ENCODE measurements around the gene ADARB2. TPM values are rescaled to one million over a fixed set of nuclear protein-coding genes. Genes with fewer than 3 reads are reported as not detected.

Gene ADARB2
- total RNA-seq, 4 donors from 2014 or later = 0.13 to 6.1 (median 0.57) TPM

DNA sequence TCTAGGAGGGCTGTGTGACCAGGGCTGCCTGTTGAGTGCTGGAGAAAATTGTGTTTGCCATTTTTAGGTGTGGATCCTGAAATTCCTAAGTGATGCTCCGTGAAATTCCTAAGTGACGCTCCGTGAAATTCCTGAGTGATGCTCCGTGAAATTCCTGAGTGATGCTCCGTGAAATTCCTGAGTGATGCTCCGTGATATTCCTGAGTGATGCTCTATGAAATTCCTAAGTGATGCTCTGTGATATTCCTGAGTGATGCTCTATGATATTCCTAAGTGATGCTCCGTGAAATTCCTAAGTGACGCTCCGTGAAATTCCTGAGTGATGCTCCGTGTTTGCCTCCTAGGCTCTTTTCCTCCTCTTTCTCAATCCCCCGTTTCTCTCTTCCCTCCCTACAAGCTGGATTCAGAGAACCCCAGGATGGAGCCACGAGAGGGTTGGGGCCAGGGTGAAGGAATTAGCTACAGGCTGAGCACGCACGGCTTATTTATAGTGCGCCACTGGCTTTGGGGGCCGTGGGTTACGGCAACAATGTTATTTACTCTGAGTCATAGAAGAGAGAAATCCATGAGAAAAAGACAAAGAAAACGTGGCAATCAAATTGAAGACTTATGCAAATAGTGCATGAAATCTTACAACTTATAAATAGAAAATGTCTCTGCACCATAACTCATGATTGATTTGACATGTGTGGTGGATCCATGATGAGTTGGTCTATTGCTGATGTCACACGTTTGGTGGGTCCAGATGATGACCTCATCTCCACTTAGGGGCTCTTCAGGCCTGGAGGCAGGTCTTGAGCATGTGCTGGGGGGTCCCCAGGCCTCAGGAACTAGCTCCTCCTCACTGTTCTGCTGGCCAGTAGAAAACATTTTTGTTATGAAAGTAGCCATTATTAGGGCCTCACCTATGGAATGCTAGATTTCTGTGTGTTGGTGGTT is 456.6 kb downstream of the ADARB2 start:
- ATAC-seq (ENCODE audit: low FRiP score) = no peak
- DNase-seq (ENCODE audit: low spot score) = no peak
- TF ChIP-seq, protein P1, sequence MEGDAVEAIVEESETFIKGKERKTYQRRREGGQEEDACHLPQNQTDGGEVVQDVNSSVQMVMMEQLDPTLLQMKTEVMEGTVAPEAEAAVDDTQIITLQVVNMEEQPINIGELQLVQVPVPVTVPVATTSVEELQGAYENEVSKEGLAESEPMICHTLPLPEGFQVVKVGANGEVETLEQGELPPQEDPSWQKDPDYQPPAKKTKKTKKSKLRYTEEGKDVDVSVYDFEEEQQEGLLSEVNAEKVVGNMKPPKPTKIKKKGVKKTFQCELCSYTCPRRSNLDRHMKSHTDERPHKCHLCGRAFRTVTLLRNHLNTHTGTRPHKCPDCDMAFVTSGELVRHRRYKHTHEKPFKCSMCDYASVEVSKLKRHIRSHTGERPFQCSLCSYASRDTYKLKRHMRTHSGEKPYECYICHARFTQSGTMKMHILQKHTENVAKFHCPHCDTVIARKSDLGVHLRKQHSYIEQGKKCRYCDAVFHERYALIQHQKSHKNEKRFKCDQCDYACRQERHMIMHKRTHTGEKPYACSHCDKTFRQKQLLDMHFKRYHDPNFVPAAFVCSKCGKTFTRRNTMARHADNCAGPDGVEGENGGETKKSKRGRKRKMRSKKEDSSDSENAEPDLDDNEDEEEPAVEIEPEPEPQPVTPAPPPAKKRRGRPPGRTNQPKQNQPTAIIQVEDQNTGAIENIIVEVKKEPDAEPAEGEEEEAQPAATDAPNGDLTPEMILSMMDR (IDR thresholded peaks at IDR 0.05) = no peak

DNA sequence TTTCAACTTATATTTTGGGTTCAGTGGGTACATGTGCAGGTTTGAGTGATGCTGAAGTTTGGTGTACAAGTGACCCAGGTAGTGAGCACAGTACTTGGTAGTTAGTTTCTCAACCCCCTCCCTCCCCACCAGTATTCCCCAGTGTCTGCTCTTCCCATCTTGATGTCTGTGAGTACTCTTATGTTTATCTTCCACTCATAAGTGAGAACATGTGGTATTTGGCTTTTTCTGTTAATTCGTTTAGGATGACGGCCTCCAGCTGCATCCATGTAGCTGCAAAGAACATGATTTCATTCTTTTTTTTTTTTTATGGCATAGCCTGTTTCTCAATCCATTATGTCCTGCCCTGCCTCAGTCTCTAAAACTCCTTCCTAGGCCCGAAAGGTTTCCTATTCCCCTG is 459.0 kb downstream of the ADARB2 start:
- TF ChIP-seq, protein P1 (IDR thresholded peaks at IDR 0.05) = no peak
- no peak for ATAC-seq (ENCODE audit: low FRiP score)
- DNase-seq (ENCODE audit: low spot score) = no peak

DNA sequence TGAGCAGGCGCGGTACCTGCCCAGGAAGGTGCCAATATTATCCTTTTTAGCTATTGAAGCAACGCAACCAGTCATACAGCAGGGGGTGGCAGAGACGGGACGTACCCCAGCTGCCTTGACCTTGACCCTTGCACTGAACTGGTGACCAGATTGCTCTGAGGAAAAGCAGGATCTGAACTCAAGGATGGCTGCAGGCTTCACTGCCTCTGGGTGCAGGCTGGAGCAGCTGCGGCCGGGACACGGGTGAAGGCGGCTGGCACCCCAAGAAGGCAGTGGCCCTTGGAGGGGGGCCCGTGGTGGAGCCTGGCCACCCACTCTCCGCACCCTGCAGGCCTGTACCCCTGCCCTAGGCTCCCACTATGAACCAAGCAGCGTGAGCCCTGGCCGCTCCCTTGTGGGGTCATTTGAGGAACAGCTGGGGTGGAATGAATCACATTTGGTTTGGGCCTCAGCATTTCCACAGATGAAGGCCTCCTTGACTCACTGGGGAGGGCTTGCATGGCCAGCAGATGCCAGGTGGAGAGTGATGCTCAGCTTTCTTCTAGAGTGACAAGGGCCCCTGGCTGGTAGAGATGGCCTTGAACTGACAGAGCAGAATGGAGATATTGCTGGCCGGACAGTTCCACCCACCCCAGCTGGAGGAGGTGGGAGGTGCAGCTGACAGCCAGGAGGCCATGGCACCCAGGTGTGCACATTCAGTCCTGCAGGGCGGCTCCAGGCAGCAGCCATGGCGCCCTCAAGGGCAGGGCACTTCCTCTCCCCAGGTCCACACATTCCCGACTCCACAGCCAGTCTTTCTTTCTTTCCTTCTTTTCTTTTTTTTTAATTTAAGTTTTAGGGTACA is 462.4 kb downstream of the ADARB2 start:
- TF ChIP-seq, protein P1 (IDR thresholded peaks at IDR 0.05) = no peak
- no peak for ATAC-seq (ENCODE audit: low FRiP score)

DNA sequence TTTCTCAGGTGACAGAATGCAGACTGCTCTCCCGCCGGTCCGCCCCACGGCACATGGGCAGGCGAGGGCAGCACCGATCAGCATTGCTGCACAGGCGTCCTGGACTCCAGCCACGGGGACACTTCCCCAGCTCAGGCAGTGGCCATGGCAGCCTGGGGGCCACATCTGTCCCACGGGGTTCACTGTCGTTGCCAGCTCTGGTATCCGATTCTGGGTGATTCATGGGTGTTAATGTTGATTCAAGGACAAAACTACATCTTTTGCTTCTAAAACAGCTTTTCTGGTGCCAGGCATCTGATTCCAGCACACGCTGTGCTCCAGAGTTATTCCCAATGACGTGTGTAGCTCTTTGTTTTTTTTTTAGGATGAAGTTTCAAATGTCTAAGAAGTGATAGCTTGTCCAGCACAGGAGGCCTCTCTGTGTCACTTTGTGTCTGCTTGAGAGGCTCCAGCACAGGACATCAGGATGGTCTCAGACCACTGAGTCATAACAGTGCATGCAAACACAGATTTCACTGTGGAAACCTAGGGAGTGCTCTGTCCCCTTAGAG is 463.1 kb downstream of the ADARB2 start:
- no peak for DNase-seq (ENCODE audit: low spot score)
- TF ChIP-seq, protein P1 (IDR thresholded peaks at IDR 0.05) = no peak
- no peak for ATAC-seq (ENCODE audit: low FRiP score)

More for the DNA sequence above, 462.4 kb downstream of the ADARB2 start:
- DNase-seq (ENCODE audit: low spot score) = no peak

DNA sequence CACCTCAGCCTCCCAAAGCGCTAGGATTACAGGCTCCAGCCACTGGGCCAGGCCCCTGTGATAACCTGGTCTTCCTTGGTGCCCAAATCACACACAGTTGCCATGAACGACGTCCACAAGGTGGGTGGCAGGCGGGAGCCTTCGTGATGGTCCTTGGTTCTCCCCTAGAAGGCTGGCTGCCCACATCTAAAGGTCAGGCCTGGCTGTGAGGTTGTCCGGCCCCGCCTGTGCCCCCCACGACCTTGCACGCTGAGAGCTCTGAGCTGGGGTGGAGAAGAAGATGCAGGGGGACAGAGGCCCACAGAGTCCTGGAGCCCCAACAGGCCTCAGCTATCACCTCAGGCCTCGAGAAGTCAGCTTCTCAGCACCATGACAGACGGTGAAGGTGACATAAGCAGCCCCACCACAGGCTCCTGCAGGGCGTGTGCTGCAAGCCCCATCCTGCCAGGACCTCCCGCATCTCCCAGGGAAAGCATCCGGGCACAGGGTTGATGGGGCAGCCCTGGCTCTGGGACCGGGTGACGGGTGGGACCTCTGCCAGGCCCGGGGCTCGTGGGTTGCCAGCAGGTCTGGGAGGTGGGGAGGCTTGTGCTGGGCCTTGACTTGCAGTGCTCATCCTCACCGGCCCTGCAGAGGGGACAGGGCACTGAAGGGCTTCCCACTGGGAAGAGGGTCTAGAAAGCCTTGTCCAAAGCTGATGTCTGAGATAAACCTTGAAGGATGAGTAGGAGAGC is 463.8 kb downstream of the ADARB2 start:
- no peak for ATAC-seq (ENCODE audit: low FRiP score)
- DNase-seq (ENCODE audit: low spot score) = no peak
- TF ChIP-seq, protein P1 (IDR thresholded peaks at IDR 0.05) = no peak

DNA sequence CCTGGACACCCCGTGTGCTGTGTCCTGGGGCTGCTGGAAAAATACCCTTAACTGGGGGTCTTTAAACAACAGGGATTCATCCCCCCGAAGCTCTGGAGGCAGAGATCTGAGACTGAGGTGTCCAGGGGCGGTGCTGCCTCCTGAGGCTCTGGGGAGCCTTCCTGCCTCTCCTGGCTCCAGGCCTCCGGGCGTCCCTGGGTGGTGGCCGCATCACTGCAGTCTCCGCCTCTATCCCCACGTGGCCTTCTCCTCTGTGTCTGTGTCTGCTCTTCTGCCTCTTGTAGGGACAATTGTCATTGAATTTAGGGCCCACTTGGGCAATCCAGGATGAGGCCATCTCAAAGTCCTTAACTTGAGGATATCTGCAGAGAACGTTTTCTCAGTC is 464.6 kb downstream of the ADARB2 start:
- ATAC-seq (ENCODE audit: low FRiP score) (no peak), DNase-seq (ENCODE audit: low spot score) (no peak)
- TF ChIP-seq, protein P1 (IDR thresholded peaks at IDR 0.05) = no peak
